Tibial nerve (tissue), 4 donors: ENCODE results near the gene NEU4.

Source experiments
- EP300 ChIP-seq, 2 donors: sonication (generic); formaldehyde crosslinking; IDR thresholded peaks; one replicate each; pipeline ENCODE4 v1.6.1; 2017; ENCODE audit warnings: antibody characterized with exemption in 2 of 2, mild to moderate bottlenecking in 1 of 2
- POLR2A ChIP-seq, 2 donors: fragments of 450-650 bp; IDR thresholded peaks; one replicate each; pipeline ENCODE4 v1.6.1; 2017; ENCODE audit warnings: antibody characterized with exemption in 2 of 2, mild to moderate bottlenecking in 2 of 2, moderate library complexity in 2 of 2
- TF ChIP-seq, protein P1 (sequence below), 5 experiments: fragments of 200-600 bp in 3 of 5; fragments of 450-650 bp in 2 of 5; sonication (generic) in 3 of 5; IDR thresholded peaks; one replicate each; pipeline ENCODE4 v1.5.1; 2016 to 2019; ENCODE audit warnings: antibody characterized with exemption in 5 of 5, mild to moderate bottlenecking in 3 of 5, moderate library complexity in 2 of 5

DNA sequence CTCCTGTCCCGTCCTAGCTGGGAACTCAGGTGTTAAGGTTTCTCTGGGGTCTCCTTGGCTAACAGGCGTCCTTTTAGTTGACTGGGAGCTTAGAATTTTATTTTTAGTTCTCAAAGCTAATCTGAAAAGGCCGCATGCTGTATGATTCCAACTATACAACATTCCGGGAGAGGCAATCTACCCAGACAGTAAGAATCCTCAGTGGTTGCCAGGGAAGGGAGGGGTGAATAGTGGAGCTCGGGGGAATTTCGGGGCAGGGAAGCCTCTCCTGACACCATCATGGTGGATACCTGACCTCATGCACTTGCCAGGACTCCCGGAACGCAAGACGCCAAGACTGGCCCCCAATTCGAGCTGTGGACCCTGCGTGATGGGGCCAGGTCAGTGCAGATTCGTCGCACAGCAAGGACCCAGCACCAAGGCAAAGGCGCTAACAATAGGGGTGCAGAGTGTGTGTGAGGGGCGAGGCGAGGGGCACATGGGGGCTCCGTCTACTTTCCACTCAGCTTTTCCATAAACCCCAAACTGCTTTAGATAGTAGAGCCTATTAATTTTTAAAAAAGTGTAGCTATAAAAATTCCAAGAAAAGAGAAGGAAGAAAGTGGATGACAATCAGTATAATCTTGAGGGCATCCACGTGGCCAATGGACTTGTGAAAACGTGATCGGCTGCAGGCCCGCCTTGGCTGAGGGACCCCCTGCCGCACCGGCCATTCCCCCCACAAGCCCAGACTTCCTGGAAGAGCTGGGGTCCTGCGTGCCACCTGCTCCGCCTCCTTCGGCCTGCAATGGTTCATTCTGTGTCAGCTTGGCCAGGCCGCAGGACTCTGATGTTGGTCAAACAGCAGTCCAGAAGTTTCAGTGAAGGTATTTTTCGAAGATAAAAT lies 32.4 kb downstream of the NEU4 start:
- no peak for TF ChIP-seq EP300 (IDR thresholded peaks at IDR 0.05)
- TF ChIP-seq, protein P1, sequence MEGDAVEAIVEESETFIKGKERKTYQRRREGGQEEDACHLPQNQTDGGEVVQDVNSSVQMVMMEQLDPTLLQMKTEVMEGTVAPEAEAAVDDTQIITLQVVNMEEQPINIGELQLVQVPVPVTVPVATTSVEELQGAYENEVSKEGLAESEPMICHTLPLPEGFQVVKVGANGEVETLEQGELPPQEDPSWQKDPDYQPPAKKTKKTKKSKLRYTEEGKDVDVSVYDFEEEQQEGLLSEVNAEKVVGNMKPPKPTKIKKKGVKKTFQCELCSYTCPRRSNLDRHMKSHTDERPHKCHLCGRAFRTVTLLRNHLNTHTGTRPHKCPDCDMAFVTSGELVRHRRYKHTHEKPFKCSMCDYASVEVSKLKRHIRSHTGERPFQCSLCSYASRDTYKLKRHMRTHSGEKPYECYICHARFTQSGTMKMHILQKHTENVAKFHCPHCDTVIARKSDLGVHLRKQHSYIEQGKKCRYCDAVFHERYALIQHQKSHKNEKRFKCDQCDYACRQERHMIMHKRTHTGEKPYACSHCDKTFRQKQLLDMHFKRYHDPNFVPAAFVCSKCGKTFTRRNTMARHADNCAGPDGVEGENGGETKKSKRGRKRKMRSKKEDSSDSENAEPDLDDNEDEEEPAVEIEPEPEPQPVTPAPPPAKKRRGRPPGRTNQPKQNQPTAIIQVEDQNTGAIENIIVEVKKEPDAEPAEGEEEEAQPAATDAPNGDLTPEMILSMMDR (IDR thresholded peaks at IDR 0.05): no peak
- TF ChIP-seq POLR2A (IDR thresholded peaks at IDR 0.05): no peak
